IMR-90 (cell line): ENCODE results near the gene LTB4R. TPM values are rescaled to one million over a fixed set of nuclear protein-coding genes. Genes with fewer than 3 reads are reported as not detected.

Experiments
- ATAC-seq: fragments of 200-7000 bp; cut with Tn5 transposase; 2 replicates; pipeline ENCODE4 v1.9.1; 2020; ENCODE audit warnings: low read depth, mild to moderate bottlenecking, moderate library complexity
- BruUV-seq: library from RNA; stranded (reverse); fragments of 400-500 nt; replicated peaks from 2 replicates; lab custom pipeline; 2021; lab: Mats Ljungman, UMichigan
- CTCF ChIA-PET: fragments of 300-600 bp; formaldehyde crosslinking; extraction: SDS; loops from one replicate; lab custom pipeline; 2021; ENCODE audit warnings: antibody characterized with exemption; lab: Yijun Ruan, JAX
- POLR2A ChIA-PET: fragments of 300-600 bp; sonication (Branson Sonifier 250); formaldehyde crosslinking; loops from one replicate; lab custom pipeline; 2022; ENCODE audit warnings: antibody characterized with exemption; ENCODE audit not compliant: unreplicated experiment; lab: Charles Lee
- DNase-seq: peaks from one replicate; pipeline ENCODE4 v3.0.0; 2013
- H2AFZ ChIP-seq: replicated peaks from 2 replicates; pipeline ENCODE3; 2013; ENCODE audit warnings: low read length, mild to moderate bottlenecking; ENCODE audit not compliant: poor library complexity
- H2AK5ac ChIP-seq: 2 replicates; pipeline ENCODE4 v1.6.1; 2013; ENCODE audit warnings: low read depth, low read length, inconsistent platforms
- H2AK9ac ChIP-seq: replicated peaks from 2 replicates; pipeline ENCODE3; 2013; ENCODE audit warnings: mild to moderate bottlenecking, low read depth, low read length, moderate library complexity; ENCODE audit not compliant: poor library complexity
- H2BK120ac ChIP-seq: 2 replicates; pipeline ENCODE4 v1.6.1; 2013; ENCODE audit warnings: low read depth, low read length, inconsistent platforms
- H2BK15ac ChIP-seq: 3 replicates; pipeline ENCODE4 v1.6.1; 2013; ENCODE audit warnings: low read depth, low read length, inconsistent platforms
- H2BK20ac ChIP-seq: 2 replicates; pipeline ENCODE4 v1.6.1; 2013; ENCODE audit warnings: low read depth, mild to moderate bottlenecking, inconsistent platforms, low read length, moderate library complexity
- H2BK5ac ChIP-seq: 2 replicates; pipeline ENCODE4 v1.6.1; 2013; ENCODE audit warnings: mild to moderate bottlenecking, low read depth, low read length, inconsistent platforms; ENCODE audit not compliant: poor library complexity, severe bottlenecking
- H3K14ac ChIP-seq: replicated peaks from 2 replicates; pipeline ENCODE4 v1.6.1; 2013; ENCODE audit warnings: low read depth, low read length, inconsistent platforms
- H3K18ac ChIP-seq: 2 replicates; pipeline ENCODE4 v1.6.1; 2013; ENCODE audit warnings: low read depth, low read length, control low read depth
- H3K23ac ChIP-seq: 2 replicates; pipeline ENCODE4 v1.6.1; 2013; ENCODE audit warnings: low read depth, low read length, inconsistent platforms
- H3K27ac ChIP-seq: 2 replicates; pipeline ENCODE4 v1.5.1; 2013; ENCODE audit warnings: mild to moderate bottlenecking, control low read depth, low read length; ENCODE audit not compliant: insufficient read depth
- H3K27me3 ChIP-seq: 2 replicates; pipeline ENCODE4 v1.6.1; 2013; ENCODE audit warnings: low read length; ENCODE audit not compliant: control insufficient read depth, insufficient read depth
- H3K36me3 ChIP-seq: 2 replicates; pipeline ENCODE4 v1.6.1; 2013; ENCODE audit warnings: low read length, mixed read lengths; ENCODE audit not compliant: control insufficient read depth, insufficient read depth
- H3K4ac ChIP-seq: 2 replicates; pipeline ENCODE4 v1.6.1; 2013; ENCODE audit warnings: low read depth, low read length, inconsistent platforms
- H3K4me1 ChIP-seq: 2 replicates; pipeline ENCODE4 v1.6.1; 2013; ENCODE audit warnings: low read length, mixed read lengths; ENCODE audit not compliant: control insufficient read depth, insufficient read depth
- H3K4me2 ChIP-seq: 2 replicates; pipeline ENCODE4 v1.6.1; 2013; ENCODE audit warnings: low read depth, mild to moderate bottlenecking, control low read depth, low read length, moderate library complexity
- H3K4me3 ChIP-seq: 2 replicates; pipeline ENCODE4 v1.5.1; 2013; ENCODE audit warnings: low read depth, mild to moderate bottlenecking, control low read depth, low read length, moderate library complexity; ENCODE audit not compliant: insufficient read depth
- H3K56ac ChIP-seq: 2 replicates; pipeline ENCODE4 v1.6.1; 2013; ENCODE audit warnings: low read length, inconsistent platforms; ENCODE audit not compliant: insufficient read depth; ENCODE audit errors: extremely low read depth
- H3K79me1 ChIP-seq, 2 experiments: 2 replicates each; pipeline ENCODE4 v1.6.1; 2013; ENCODE audit warnings: low read length in 2 of 2, inconsistent platforms in 1 of 2, low read depth in 1 of 2
- H3K9ac ChIP-seq: 2 replicates; pipeline ENCODE4 v1.6.1; 2013; ENCODE audit warnings: low read depth, low read length, control low read depth
- H3K9me1 ChIP-seq: 2 replicates; pipeline ENCODE4 v1.6.1; 2013; ENCODE audit warnings: low read length, inconsistent platforms; ENCODE audit not compliant: insufficient read depth
- H3K9me3 ChIP-seq: 2 replicates; pipeline ENCODE4 v1.6.1; 2013; ENCODE audit warnings: low read length; ENCODE audit not compliant: control insufficient read depth, insufficient read depth
- H4K20me1 ChIP-seq: 2 replicates; pipeline ENCODE4 v1.6.1; 2013; ENCODE audit warnings: low read length, inconsistent platforms; ENCODE audit not compliant: insufficient read depth
- H4K5ac ChIP-seq: 2 replicates; pipeline ENCODE4 v1.6.1; 2013; ENCODE audit warnings: mild to moderate bottlenecking, low read depth, low read length, control low read depth
- H4K8ac ChIP-seq, 2 experiments: 2 replicates each; pipeline ENCODE4 v1.6.1; 2013; ENCODE audit warnings: low read depth in 2 of 2, low read length in 2 of 2, control low read depth in 1 of 2, inconsistent platforms in 1 of 2
- H4K91ac ChIP-seq: 2 replicates; pipeline ENCODE4 v1.6.1; 2013; ENCODE audit warnings: low read depth, low read length, inconsistent platforms; ENCODE audit not compliant: insufficient read depth
- RCOR1 ChIP-seq: IDR thresholded peaks from 2 replicates; pipeline ENCODE4 v1.6.1; 2012; ENCODE audit warnings: mild to moderate bottlenecking, low read length, improper control_type of control experiment; ENCODE audit not compliant: insufficient replicate concordance
- WGBS, 2 experiments: methylation state at CpG; one replicate each; pipeline versions ENCODE4 v1.1.5 to v1.1.7; 2013; ENCODE audit warnings: missing lambda C conversion rate in 2 of 2; ENCODE audit not compliant: insufficient read length in 1 of 2; ENCODE audit errors: extremely low coverage in 2 of 2; 5-methylcytosine and 5-hydroxymethylcytosine counted together
- dilution Hi-C: fragments of 300-500 bp; cut with HindIII; formaldehyde crosslinking; loops from one replicate; pipeline ENCODE4 v1.14.3; 2018; ENCODE audit warnings: low sequenced_read_pairs; ENCODE audit not compliant: unreplicated experiment
- in situ Hi-C: fragments of 300-500 bp; cut with MboI; formaldehyde crosslinking; loops from 3 replicates; pipeline ENCODE4 v1.14.3; 2019; ENCODE audit warnings: low sequenced_read_pairs, inconsistent platforms, mixed read lengths
- intact Hi-C: fragments of 100-400 bp; cut with micrococcal nuclease; formaldehyde crosslinking; loops from 2 replicates; pipeline ENCODE4 v1.10.0; 2022
- polyA plus RNA-seq, 3 experiments: library from polyadenylated mRNA; depleted of rRNA; stranded (reverse); fragments of >200 nt; gene quantifications; 2 replicates each; pipeline ENCODE4 v1.2.3, GENCODE V29; 2012; ENCODE audit warnings: low replicate concordance in 1 of 3
- total RNA-seq: library from RNA; depleted of rRNA; stranded (reverse); fragments of >200 nt; gene quantifications from 2 replicates; pipeline ENCODE4 v1.2.3, GENCODE V29; 2012

Gene LTB4R
- total and polyA plus RNA-seq, 2 of the 4 experiments (the other 2 are of a cell fraction) = 0.18 to 2.3 TPM

DNA sequence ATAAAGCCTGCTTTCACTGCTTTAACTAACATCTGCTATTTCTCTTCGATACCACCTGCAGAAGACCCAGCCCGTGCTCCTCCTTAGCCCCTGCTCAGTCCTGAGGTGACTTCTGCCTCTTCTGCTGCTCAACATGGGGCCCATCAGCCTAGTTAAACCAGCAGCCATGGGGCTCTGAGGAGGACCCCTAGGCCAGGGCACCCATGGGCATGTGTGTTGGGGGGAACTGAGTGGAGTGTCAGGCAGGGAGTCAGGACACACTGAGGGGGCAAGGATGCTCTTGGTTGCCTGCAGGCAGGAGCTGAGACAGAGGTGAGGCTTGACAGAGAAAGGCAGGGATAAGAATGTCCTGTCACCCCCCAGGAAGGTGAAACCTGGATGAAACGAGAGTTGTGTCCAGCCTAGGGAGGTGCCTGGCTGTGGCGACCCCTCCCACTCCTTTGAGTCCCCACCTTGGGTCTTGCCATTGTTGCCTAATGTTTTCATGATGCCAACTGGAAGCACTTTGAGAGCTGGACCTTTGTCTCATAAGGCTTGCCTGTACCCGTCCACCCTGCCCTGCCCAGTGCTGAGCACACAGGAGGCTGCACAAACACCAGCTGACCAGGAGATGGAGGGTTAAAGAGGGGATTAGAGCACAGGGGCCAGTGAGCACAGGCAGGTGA lies 27.4 kb upstream of the LTB4R start:
- Histone ChIP-seq H3K56ac (no peak overlapping the region), H2BK20ac (no peak overlapping the region), H2AK5ac (no peak overlapping the region), H3K79me1 (peaks cover 0 to 11% of the 10 kb centered on the region in 2 experiments; a peak in 3 of 4 replicates), H3K9ac (no peak overlapping the region), H3K18ac (no peak overlapping the region), H3K27me3 (no peaks in the 10 kb centered on the region), H3K4ac (no peak overlapping the region), H3K23ac (no peak overlapping the region), H3K36me3 (no peaks in the 10 kb centered on the region), H3K14ac (no peak overlapping the region), H3K27ac (no peak overlapping the region), H2BK120ac (no peak overlapping the region), H3K9me1 (no peaks in the 10 kb centered on the region; the same call in 1 of the 2 replicates), H2AK9ac (no peak overlapping the region), H3K4me2 (no peak overlapping the region), H4K91ac (no peak overlapping the region), H2AFZ (no peak overlapping the region), H3K4me1 (no peaks in the 10 kb centered on the region; the same call in 1 of the 2 replicates), H2BK5ac (no peak overlapping the region), H3K4me3 (no peak overlapping the region), H3K9me3 (no peaks in the 10 kb centered on the region), H4K8ac (no peak overlapping the region), H4K5ac (no peak overlapping the region), H2BK15ac (no peak overlapping the region), H4K20me1 (no peaks in the 10 kb centered on the region; the same call in 1 of the 2 replicates)
- ChIA-PET CTCF (interaction anchor here (0.6 kb wide), 1 partner anchor 266 kb away, joined by 3 read pairs; no protein-coding TSS in a partner anchor), POLR2A (interaction anchor here (0.6 kb wide), 1 partner anchor 77 kb away, joined by 3 read pairs; no protein-coding TSS in a partner anchor)
- dilution Hi-C loops (no loop called here), in situ Hi-C loops (no loop called here), intact Hi-C loops (no loop called here)
- DNase-seq = no peak
- WGBS, 2 experiments = no CpG with 5 or more reads among the region's 5 CpGs
- no peak for TF ChIP-seq RCOR1
- no TSS peak for BruUV-seq
- no peak for ATAC-seq
